Mesodermal cell (in vitro differentiated cells): ENCODE results near the gene PPP1R9A.

Source experiments
- H3K27ac ChIP-seq: 2 replicates; pipeline ENCODE4 v1.7.0; 2013; ENCODE audit warnings: mild to moderate bottlenecking, low read depth, low read length, moderate library complexity; ENCODE audit not compliant: severe bottlenecking
- H3K36me3 ChIP-seq: 2 replicates; pipeline ENCODE4 v1.7.1; 2013; ENCODE audit warnings: mild to moderate bottlenecking, low read length, moderate library complexity; ENCODE audit not compliant: control insufficient read depth, insufficient read depth
- H3K4me1 ChIP-seq: one replicate; pipeline ENCODE4 v1.7.1; 2013; ENCODE audit warnings: mild to moderate bottlenecking, low read length; ENCODE audit not compliant: insufficient read depth, control insufficient read depth, poor library complexity, severe bottlenecking
- H3K4me3 ChIP-seq: 2 replicates; pipeline ENCODE4 v1.7.0; 2013; ENCODE audit warnings: low read length, control low read depth, mild to moderate bottlenecking; ENCODE audit not compliant: insufficient read depth, poor library complexity, severe bottlenecking; ENCODE audit errors: extremely low read depth
- H3K9me3 ChIP-seq: 2 replicates; pipeline ENCODE4 v1.7.1; 2013; ENCODE audit warnings: mild to moderate bottlenecking, low read length, moderate library complexity; ENCODE audit not compliant: control insufficient read depth
- WGBS, 2 experiments: methylation state at CpG; one replicate each; pipeline ENCODE4 v1.1.5; 2013; ENCODE audit warnings: missing lambda C conversion rate in 2 of 2; ENCODE audit not compliant: insufficient coverage in 2 of 2; 5-methylcytosine and 5-hydroxymethylcytosine counted together

The PPP1R9A gene

GRCh38 chr7:95296456-95296855, 389.1 kb downstream of the PPP1R9A start:
- H3K9me3 ChIP-seq, result no peaks in the 10 kb centered on the region
- H3K4me1 ChIP-seq, result no peaks in the 10 kb centered on the region
- H3K27ac ChIP-seq, result no peak overlapping the region
- H3K4me3 ChIP-seq, result no peak overlapping the region
- H3K36me3 ChIP-seq, result no peaks in the 10 kb centered on the region
- WGBS, 2 experiments, result 91 to 100% methylated on average over 3 to 4 of the region's 6 CpGs

- no peaks in the 10 kb centered on the region for H3K36me3 ChIP-seq
- H3K27ac ChIP-seq, result no peak overlapping the region
- no peaks in the 10 kb centered on the region for H3K9me3 ChIP-seq
- H3K4me3 ChIP-seq, result no peak overlapping the region
- no peaks in the 10 kb centered on the region for H3K4me1 ChIP-seq
- 71 to 100% methylated on average over 1 of the region's 1 CpG for WGBS, 2 experiments
Observed at GRCh38 chr7:95297041-95297440, 389.6 kb downstream of the PPP1R9A start.

GRCh38 chr7:95298091-95298490, 390.7 kb downstream of the PPP1R9A start:
- no peak overlapping the region for H3K27ac ChIP-seq
- no peaks in the 10 kb centered on the region for H3K4me1 ChIP-seq
- 96 to 100% methylated on average over 2 to 3 of the region's 3 CpGs for WGBS, 2 experiments

GRCh38 chr7:95303013-95303905, 395.9 kb downstream of the PPP1R9A start:
- no peaks in the 10 kb centered on the region for H3K9me3 ChIP-seq
- 86 to 87% methylated on average over 3 to 4 of the region's 9 CpGs for WGBS, 2 experiments
- no peak overlapping the region for H3K27ac ChIP-seq
- no peaks in the 10 kb centered on the region for H3K36me3 ChIP-seq
- no peak overlapping the region for H3K4me3 ChIP-seq
- no peaks in the 10 kb centered on the region for H3K4me1 ChIP-seq

More at GRCh38 chr7:95298091-95298490, 390.7 kb downstream of the PPP1R9A start:
- H3K9me3 ChIP-seq, result no peaks in the 10 kb centered on the region
- H3K36me3 ChIP-seq, result no peaks in the 10 kb centered on the region
- H3K4me3 ChIP-seq, result no peak overlapping the region

GRCh38 chr7:95304990-95305389, 397.6 kb downstream of the PPP1R9A start:
- H3K4me1 ChIP-seq, result no peaks in the 10 kb centered on the region
- no peaks in the 10 kb centered on the region for H3K9me3 ChIP-seq
- WGBS, 2 experiments, result 69 to 71% methylated on average over 4 to 5 of the region's 7 CpGs
- no peaks in the 10 kb centered on the region for H3K36me3 ChIP-seq
- H3K4me3 ChIP-seq, result no peak overlapping the region
- H3K27ac ChIP-seq, result no peak overlapping the region

- no peaks in the 10 kb centered on the region for H3K9me3 ChIP-seq
- WGBS, 2 experiments, result 92% methylated on average over 2 of the region's 2 CpGs; no CpG with 5 or more reads in 1 of the 2 experiments
- H3K36me3 ChIP-seq, result no peaks in the 10 kb centered on the region
- H3K4me3 ChIP-seq, result no peak overlapping the region
- H3K4me1 ChIP-seq, result no peaks in the 10 kb centered on the region
- no peak overlapping the region for H3K27ac ChIP-seq
Observed at GRCh38 chr7:95309951-95310350, 402.6 kb downstream of the PPP1R9A start.

- Histone ChIP-seq H3K27ac (no peak overlapping the region), H3K4me1 (no peaks in the 10 kb centered on the region), H3K4me3 (no peak overlapping the region), H3K9me3 (no peaks in the 10 kb centered on the region), H3K36me3 (no peaks in the 10 kb centered on the region)
- 80% methylated on average over 1 of the region's 2 CpGs; no CpG with 5 or more reads in 1 of the 2 experiments for WGBS, 2 experiments
Observed at GRCh38 chr7:95311389-95311788, 404.0 kb downstream of the PPP1R9A start.

- no peaks in the 10 kb centered on the region for H3K36me3 ChIP-seq
- H3K4me3 ChIP-seq, result no peak overlapping the region
- 95 to 100% methylated on average over 2 to 4 of the region's 4 CpGs for WGBS, 2 experiments
- H3K9me3 ChIP-seq, result no peaks in the 10 kb centered on the region
- H3K4me1 ChIP-seq, result no peaks in the 10 kb centered on the region
- H3K27ac ChIP-seq, result no peak overlapping the region
Observed at GRCh38 chr7:95312561-95312960, 405.2 kb downstream of the PPP1R9A start.

GRCh38 chr7:95316588-95316987, 409.2 kb downstream of the PPP1R9A start:
- Histone ChIP-seq H3K4me3 (no peak overlapping the region), H3K4me1 (no peaks in the 10 kb centered on the region), H3K36me3 (no peaks in the 10 kb centered on the region), H3K9me3 (no peaks in the 10 kb centered on the region), H3K27ac (no peak overlapping the region)
- no CpG with 5 or more reads among the region's 2 CpGs for WGBS, 2 experiments

GRCh38 chr7:95317546-95317945, 410.2 kb downstream of the PPP1R9A start:
- no peaks in the 10 kb centered on the region for H3K4me1 ChIP-seq
- no peak overlapping the region for H3K27ac ChIP-seq
- H3K9me3 ChIP-seq, result no peaks in the 10 kb centered on the region
- no peak overlapping the region for H3K4me3 ChIP-seq
- 50 to 70% methylated on average over 1 of the region's 2 CpGs for WGBS, 2 experiments
- no peaks in the 10 kb centered on the region for H3K36me3 ChIP-seq

GRCh38 chr7:95317966-95318365, 410.6 kb downstream of the PPP1R9A start:
- H3K36me3 ChIP-seq, result no peaks in the 10 kb centered on the region
- H3K4me1 ChIP-seq, result no peaks in the 10 kb centered on the region
- no CpG with 5 or more reads among the region's 3 CpGs for WGBS, 2 experiments
- H3K9me3 ChIP-seq, result no peaks in the 10 kb centered on the region
- H3K27ac ChIP-seq, result no peak overlapping the region
- H3K4me3 ChIP-seq, result no peak overlapping the region
